ENCODE data around the gene CPT2. TPM values are rescaled to one million over a fixed set of nuclear protein-coding genes. Genes with fewer than 3 reads are reported as not detected.

Gene CPT2
- total and polyA plus RNA-seq, 2 of the 13 experiments (the other 11 are each of a cell fraction or from before 2014, with no cell fraction given): 12.6 to 14.6 TPM

DNA sequence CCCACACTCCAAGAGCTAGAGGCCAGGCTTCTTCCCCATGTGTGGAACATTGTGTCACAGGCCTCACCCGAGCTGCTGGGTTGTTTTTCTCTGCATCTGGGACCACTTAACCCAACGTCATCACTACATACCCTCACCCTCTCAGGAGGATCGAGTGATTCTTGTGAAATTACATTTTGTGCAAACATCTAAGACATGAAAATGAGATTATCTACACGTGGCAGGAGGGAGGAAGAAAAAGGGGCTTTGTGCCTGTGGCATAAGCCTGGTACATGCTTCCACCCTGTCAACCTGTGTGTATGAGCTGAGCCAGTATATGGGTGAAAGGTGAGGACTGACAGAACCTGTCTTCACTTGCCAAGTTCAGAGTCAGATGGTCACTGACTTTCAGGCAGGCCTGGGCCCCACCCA lies 1.6 kb downstream of the CPT2 start:
- BruUV-seq (replicated peaks): no TSS peak
- TF ChIP-seq, protein P1, sequence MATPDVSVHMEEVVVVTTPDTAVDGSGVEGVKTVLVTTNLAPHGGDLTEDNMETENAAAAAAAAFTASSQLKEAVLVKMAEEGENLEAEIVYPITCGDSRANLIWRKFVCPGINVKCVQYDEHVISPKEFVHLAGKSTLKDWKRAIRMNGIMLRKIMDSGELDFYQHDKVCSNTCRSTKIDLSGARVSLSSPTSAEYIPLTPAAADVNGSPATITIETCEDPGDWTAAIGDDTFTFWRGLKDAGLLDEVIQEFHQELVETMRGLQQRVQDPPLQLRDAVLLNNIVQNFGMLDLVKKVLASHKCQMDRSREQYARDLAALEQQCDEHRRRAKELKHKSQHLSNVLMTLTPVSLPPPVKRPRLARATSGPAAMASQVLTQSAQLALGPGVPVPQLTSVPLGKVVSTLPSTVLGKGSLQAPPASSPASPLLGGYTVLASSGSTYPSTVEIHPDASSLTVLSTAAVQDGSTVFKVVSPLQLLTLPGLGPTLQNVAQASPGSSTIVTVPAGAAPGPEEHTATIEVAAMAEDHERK (CRISPR knock-in tag; IDR thresholded peaks at IDR 0.05; ENCODE audit: low read depth): no peak
- TF ChIP-seq IRF2 (CRISPR knock-in tag; IDR thresholded peaks at IDR 0.05) (no peak), PPARG (CRISPR knock-in tag; conservative IDR thresholded peaks at IDR 0.05) (peak; percentile 77), ZNF326 (CRISPR knock-in tag; IDR thresholded peaks at IDR 0.05; ENCODE audit: borderline replicate concordance) (no peak), ZNF703 (CRISPR knock-in tag; IDR thresholded peaks at IDR 0.05; ENCODE audit: borderline replicate concordance) (no peak), ZNF264 (CRISPR knock-in tag; IDR thresholded peaks at IDR 0.05) (no peak), HDAC1 (CRISPR knock-in tag; IDR thresholded peaks at IDR 0.05) (no peak), RXRB (CRISPR knock-in tag; IDR thresholded peaks at IDR 0.05; ENCODE audit: borderline replicate concordance) (peak; percentile 69), ATF1 (CRISPR knock-in tag; IDR thresholded peaks at IDR 0.05) (no peak), BRD4 (CRISPR knock-in tag; IDR thresholded peaks at IDR 0.05) (0 out of 2 replicates have a peak, but pooled peaks have one; percentile 22)
- TF ChIP-seq, protein P2, sequence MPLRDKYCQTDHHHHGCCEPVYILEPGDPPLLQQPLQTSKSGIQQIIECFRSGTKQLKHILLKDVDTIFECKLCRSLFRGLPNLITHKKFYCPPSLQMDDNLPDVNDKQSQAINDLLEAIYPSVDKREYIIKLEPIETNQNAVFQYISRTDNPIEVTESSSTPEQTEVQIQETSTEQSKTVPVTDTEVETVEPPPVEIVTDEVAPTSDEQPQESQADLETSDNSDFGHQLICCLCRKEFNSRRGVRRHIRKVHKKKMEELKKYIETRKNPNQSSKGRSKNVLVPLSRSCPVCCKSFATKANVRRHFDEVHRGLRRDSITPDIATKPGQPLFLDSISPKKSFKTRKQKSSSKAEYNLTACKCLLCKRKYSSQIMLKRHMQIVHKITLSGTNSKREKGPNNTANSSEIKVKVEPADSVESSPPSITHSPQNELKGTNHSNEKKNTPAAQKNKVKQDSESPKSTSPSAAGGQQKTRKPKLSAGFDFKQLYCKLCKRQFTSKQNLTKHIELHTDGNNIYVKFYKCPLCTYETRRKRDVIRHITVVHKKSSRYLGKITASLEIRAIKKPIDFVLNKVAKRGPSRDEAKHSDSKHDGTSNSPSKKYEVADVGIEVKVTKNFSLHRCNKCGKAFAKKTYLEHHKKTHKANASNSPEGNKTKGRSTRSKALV (CRISPR knock-in tag; IDR thresholded peaks at IDR 0.05): no peak
- TF ChIP-seq, protein P3, sequence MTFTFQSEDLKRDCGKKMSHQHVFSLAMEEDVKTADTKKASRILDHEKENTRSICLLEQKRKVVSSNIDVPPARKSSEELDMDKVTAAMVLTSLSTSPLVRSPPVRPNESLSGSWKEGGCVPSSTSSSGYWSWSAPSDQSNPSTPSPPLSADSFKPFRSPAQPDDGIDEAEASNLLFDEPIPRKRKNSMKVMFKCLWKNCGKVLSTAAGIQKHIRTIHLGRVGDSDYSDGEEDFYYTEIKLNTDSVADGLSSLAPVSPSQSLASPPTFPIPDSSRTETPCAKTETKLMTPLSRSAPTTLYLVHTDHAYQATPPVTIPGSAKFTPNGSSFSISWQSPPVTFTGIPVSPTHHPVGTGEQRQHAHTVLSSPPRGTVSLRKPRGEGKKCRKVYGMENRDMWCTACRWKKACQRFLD (CRISPR knock-in tag; IDR thresholded peaks at IDR 0.05; ENCODE audit: borderline replicate concordance): no peak
- TF ChIP-seq, protein P4, sequence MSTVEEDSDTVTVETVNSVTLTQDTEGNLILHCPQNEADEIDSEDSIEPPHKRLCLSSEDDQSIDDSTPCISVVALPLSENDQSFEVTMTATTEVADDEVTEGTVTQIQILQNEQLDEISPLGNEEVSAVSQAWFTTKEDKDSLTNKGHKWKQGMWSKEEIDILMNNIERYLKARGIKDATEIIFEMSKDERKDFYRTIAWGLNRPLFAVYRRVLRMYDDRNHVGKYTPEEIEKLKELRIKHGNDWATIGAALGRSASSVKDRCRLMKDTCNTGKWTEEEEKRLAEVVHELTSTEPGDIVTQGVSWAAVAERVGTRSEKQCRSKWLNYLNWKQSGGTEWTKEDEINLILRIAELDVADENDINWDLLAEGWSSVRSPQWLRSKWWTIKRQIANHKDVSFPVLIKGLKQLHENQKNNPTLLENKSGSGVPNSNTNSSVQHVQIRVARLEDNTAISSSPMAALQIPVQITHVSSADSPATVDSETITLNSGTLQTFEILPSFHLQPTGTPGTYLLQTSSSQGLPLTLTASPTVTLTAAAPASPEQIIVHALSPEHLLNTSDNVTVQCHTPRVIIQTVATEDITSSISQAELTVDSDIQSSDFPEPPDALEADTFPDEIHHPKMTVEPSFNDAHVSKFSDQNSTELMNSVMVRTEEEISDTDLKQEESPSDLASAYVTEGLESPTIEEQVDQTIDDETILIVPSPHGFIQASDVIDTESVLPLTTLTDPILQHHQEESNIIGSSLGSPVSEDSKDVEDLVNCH (CRISPR knock-in tag; IDR thresholded peaks at IDR 0.05): no peak
- TF ChIP-seq, protein P5, sequence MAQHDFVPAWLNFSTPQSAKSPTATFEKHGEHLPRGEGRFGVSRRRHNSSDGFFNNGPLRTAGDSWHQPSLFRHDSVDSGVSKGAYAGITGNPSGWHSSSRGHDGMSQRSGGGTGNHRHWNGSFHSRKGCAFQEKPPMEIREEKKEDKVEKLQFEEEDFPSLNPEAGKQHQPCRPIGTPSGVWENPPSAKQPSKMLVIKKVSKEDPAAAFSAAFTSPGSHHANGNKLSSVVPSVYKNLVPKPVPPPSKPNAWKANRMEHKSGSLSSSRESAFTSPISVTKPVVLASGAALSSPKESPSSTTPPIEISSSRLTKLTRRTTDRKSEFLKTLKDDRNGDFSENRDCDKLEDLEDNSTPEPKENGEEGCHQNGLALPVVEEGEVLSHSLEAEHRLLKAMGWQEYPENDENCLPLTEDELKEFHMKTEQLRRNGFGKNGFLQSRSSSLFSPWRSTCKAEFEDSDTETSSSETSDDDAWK (CRISPR knock-in tag; IDR thresholded peaks at IDR 0.05): no peak

More for the DNA sequence above, 1.6 kb downstream of the CPT2 start:
- no peaks in the 10 kb centered on the region for H4K20me1 ChIP-seq (ENCODE audit: insufficient read depth, low read length)
- peak overlapping the region; percentile 26 for H3K27ac ChIP-seq (ENCODE audit: extremely low read length, insufficient read depth, low read length)
- CTCF ChIA-PET (ENCODE audit: low intra/inter-chr PET ratio, low total read pairs): no interaction called here
- no peaks in the 10 kb centered on the region for H3K9me3 ChIP-seq (ENCODE audit: low read length)
- H3K9ac ChIP-seq (ENCODE audit: insufficient read depth, low read depth, low read length): peak overlapping the region; percentile 95
- H3K79me2 ChIP-seq (ENCODE audit: insufficient read depth, low read length): peaks cover 17% of the 10 kb centered on the region
- FAIRE-seq: no peak
- peak overlapping the region; percentile 74 for H3K4me2 ChIP-seq (ENCODE audit: low read depth, low read length)
- intact Hi-C loops (cut with micrococcal nuclease; ENCODE audit: unreplicated experiment): no loop called here
- no peak for ATAC-seq
- peaks cover 48% of the 10 kb centered on the region for H3K4me1 ChIP-seq (ENCODE audit: insufficient read depth, low read length)
- H3K36me3 ChIP-seq (replicated peaks in 1 of 2; ENCODE audit: control insufficient read depth in 1 of 2, insufficient read depth in 2 of 2, low read length in 2 of 2): peaks cover 4 to 13% of the 10 kb centered on the region in 2 experiments
- no peak overlapping the region for H2AFZ ChIP-seq (ENCODE audit: low read length)
- in situ Hi-C loops (cut with HindIII; ENCODE audit: extremely low pct_ligation_motif_present, low pct_unique_long_range_greater_than_20kb): no loop called here
- no peaks in the 10 kb centered on the region; a peak in 1 of 5 replicates for H3K27me3 ChIP-seq (ENCODE audit: control insufficient read depth in 1 of 2, insufficient read depth in 2 of 2, low read length in 2 of 2)
- peak overlapping the region; percentile 3 to 91 (median 84); a peak in 4 of 6 replicates for H3K4me3 ChIP-seq (replicated peaks in 1 of 3; ENCODE audit: insufficient read depth in 1 of 3, low read depth in 2 of 3, low read length in 3 of 3)
- POLR2A ChIA-PET: interaction anchor here (1.2 to 2.3 kb wide), 2 partner anchors 16 to 23 kb away, joined by 3 to 6 read pairs; no protein-coding TSS in a partner anchor
- DNase-seq (ENCODE audit: low spot score): no peak
- 61% methylated on average over 4 of the region's 4 CpGs for WGBS (ENCODE audit: low lambda C conversion rate)
